Activated naive CD4-positive, alpha-beta T cell (primary cell): ENCODE results near the gene OTP.

Source experiments
- DNase-seq, 4 experiments: peaks; one replicate each; lab custom pipeline; 2025; lab: John Stamatoyannopoulos, UW

The OTP gene

GRCh38 chr5:77640589-77641396 lies 2.3 kb upstream of the OTP start:
- DNase-seq = no peak

- DNase-seq = no peak
Observed at GRCh38 chr5:77638763-77639671, 504 bp upstream of the OTP start.

- DNase-seq = no peak
Observed at GRCh38 chr5:77637170-77637997, 1.1 kb downstream of the OTP start.

- DNase-seq = no peak
Observed at GRCh38 chr5:77636641-77637169, 1.8 kb downstream of the OTP start.

- DNase-seq = no peak
Observed at GRCh38 chr5:77635917-77636640, 2.4 kb downstream of the OTP start.

GRCh38 chr5:77635067-77635916 lies 3.2 kb downstream of the OTP start:
- DNase-seq = no peak

GRCh38 chr5:77633709-77634108 lies 4.8 kb downstream of the OTP start:
- no peak for DNase-seq

GRCh38 chr5:77633207-77633675 lies 5.3 kb downstream of the OTP start:
- DNase-seq = no peak

GRCh38 chr5:77632526-77633206 lies 5.8 kb downstream of the OTP start:
- no peak for DNase-seq

- no peak for DNase-seq
Observed at GRCh38 chr5:77630114-77630680, 8.3 kb downstream of the OTP start.

- no peak for DNase-seq
Observed at GRCh38 chr5:77629509-77630113, 8.9 kb downstream of the OTP start.

- no peak for DNase-seq
Observed at GRCh38 chr5:77628840-77629508, 9.5 kb downstream of the OTP start.

GRCh38 chr5:77627869-77628674 lies 10.4 kb downstream of the OTP start:
- no peak for DNase-seq

- no peak for DNase-seq
Observed at GRCh38 chr5:77623203-77623740, 15.2 kb downstream of the OTP start.

GRCh38 chr5:77621440-77621839 lies 17.1 kb downstream of the OTP start:
- DNase-seq = no peak

- DNase-seq = no peak
Observed at GRCh38 chr5:77620405-77620804, 18.1 kb downstream of the OTP start.

- no peak for DNase-seq
Observed at GRCh38 chr5:77616920-77617319, 21.6 kb downstream of the OTP start.
